ENCODE data around the gene SLCO2A1.

SLCO2A1 gene

DNA sequence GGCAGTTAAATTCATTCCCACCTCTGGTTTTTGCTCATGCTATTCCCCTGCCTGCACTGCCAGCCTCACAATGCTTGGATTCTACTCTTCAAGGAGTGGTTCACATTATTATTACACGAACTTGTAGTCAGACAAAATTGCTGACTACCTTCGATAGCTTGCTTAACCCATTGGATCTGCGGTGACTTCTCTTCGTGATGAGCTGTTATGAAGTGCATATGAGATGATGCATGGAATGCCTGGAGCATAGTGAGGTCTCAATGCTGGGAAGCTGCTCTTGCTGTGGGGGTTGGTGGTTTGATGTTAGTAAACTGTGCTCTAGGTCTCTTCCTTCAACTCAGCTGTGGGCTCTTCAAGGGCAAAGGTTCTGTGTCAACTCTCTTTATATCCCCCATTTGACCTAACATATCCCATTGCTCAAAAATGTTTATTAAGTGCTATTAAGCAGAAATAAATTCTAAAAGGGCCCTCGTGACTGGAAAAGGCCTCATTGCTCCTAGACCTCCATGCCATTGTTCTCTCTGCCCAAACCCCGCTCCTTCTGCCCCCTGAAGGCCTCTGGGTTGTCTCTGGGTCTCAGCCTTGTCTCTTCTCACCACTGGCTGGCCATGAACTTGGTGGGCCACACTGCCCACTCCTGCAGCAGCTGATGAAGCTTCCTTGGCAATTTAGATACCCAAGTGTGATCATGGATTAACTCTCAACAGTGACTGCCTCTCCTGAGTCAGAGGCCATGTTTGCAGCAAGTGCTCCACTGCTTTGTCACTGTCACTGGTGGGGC, 4.5 kb upstream of the SLCO2A1 start:
- Mint-ChIP-seq H3K4me1 (ENCODE audit: low read depth) (peaks cover 4% of the 10 kb centered on the region), H3K36me3 (ENCODE audit: low read depth) (no peaks in the 10 kb centered on the region), H3K9me3 (no peaks in the 10 kb centered on the region), H3K27ac (no peak overlapping the region), H3K4me3 (no peak overlapping the region), H3K27me3 (peaks cover 32% of the 10 kb centered on the region)
- intact Hi-C loops (cut with micrococcal nuclease) = no loop called here

DNA sequence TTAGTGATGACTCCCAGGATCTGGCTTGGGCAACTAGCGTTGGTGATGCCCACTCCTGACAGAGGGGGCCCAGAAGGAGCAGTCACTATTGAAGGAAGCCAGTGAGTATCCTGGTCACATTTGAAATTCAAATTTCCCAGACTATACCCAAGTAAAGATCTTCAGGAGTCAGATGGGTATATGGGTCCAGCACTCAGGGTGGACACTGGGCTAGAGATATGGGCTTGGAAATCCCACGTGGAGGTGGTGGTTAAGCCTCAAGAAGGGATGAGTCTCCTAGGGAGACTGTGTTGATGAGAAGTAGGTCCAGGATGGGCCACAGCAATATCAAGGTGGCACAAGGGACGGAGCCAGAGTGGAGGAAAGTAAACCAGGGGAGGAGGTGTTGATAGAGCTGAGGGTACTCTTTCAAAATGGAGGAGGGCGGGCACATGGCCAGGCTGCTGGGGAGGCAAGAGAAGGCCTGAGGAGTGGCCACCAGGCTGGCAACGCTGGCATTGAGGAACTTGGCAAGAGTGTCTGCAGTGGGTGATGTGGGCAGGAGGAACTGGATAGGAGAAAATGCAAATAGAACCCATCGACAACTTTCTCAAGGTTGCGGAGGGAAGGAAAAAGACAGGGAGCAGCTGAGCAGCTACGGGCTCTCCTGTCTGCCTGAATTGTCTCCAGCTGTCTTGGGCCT, 3.7 kb upstream of the SLCO2A1 start:
- intact Hi-C loops (cut with micrococcal nuclease) = no loop called here

DNA sequence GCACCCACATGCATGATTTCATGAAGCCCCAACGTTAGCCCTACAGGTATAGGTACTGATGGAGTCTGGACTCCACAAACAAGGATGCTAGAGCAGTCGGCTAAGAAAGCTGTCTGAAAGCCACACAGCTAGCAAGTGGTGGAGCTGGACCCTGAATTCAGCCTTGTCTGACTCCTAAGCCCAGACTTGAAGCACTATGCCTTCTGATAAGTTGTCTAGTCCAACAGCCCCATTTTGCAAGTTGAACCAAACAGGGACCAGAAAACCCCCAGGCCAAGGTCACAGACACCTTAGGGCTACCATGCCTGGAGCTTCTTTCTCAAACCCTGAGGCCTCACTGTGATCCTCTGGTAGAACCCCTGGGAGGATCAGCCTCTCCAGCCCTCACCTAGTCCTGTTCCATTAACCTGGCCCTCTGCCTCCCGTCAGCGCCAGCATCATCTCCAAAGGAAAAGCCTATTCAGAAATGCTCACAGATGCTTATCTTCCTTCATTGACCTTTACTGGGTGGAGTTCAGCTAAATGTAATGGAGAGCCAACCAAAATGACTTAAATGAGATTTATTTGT, 1.7 kb upstream of the SLCO2A1 start:
- Mint-ChIP-seq H3K27ac (no peak overlapping the region), H3K27me3 (peaks cover 52% of the 10 kb centered on the region), H3K4me1 (ENCODE audit: low read depth) (peaks cover 5% of the 10 kb centered on the region)

More for the DNA sequence above, 3.7 kb upstream of the SLCO2A1 start:
- no peaks in the 10 kb centered on the region for H3K9me3 Mint-ChIP-seq
- no peak overlapping the region for H3K27ac Mint-ChIP-seq
- no peak overlapping the region for H3K4me3 Mint-ChIP-seq
- H3K27me3 Mint-ChIP-seq = peaks cover 39% of the 10 kb centered on the region
- H3K36me3 Mint-ChIP-seq (ENCODE audit: low read depth) = no peaks in the 10 kb centered on the region
- H3K4me1 Mint-ChIP-seq (ENCODE audit: low read depth) = peaks cover 5% of the 10 kb centered on the region

DNA sequence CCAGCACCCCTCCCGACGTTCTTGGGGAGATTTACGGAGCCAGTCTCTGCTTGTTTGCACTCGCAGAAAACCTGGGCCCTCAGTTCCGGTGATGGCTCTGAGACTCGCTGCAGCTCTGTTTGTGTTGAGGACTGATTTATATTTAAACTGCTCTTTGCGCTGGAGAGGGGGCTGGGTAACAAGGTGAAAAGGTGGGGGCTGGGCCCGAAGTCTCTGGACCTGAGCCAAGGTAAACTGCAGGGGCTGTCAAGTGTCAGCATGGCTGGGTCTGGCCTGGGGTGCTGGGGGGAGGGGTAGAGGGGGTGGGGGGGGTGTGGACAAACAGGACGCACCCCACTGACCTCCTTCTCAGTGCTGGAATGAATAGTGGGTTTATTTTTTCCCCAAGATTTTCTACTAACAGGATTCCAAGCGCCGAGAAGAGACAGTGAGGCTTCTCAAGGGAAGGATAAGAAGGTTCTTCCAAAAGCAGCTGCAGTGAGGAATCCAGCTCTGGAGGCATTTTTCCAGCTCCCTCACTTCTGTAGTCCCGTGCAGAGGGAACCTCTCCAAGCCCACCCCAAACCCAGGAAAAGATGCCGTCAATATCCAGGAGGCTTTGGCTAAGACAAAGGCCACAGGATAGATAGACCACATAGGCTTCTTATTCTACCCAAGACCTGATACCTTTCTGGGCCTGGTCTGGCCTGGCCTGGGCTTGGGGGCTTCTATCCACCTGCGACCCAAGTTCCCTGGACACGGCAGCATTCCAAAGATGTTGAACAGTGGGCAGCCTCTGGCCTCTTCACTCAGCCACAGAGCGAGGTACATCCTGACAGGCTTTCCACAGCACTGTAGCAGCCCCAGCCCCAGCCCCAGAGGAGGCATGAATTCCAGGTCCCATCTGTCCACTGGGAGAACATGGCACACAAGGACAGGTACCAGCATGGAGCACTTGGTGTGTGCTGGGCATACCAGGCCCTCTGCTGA, 938 bp upstream of the SLCO2A1 start:
- Mint-ChIP-seq H3K4me3 (no peak overlapping the region), H3K4me1 (ENCODE audit: low read depth) (peaks cover 5% of the 10 kb centered on the region), H3K27me3 (peaks cover 52% of the 10 kb centered on the region), H3K9me3 (no peaks in the 10 kb centered on the region), H3K27ac (no peak overlapping the region), H3K36me3 (ENCODE audit: low read depth) (no peaks in the 10 kb centered on the region)
- intact Hi-C loops (cut with micrococcal nuclease) = no loop called here

More for the DNA sequence above, 1.7 kb upstream of the SLCO2A1 start:
- Mint-ChIP-seq H3K9me3 (no peaks in the 10 kb centered on the region), H3K4me3 (no peak overlapping the region), H3K36me3 (ENCODE audit: low read depth) (no peaks in the 10 kb centered on the region)
- intact Hi-C loops (cut with micrococcal nuclease) = no loop called here

DNA sequence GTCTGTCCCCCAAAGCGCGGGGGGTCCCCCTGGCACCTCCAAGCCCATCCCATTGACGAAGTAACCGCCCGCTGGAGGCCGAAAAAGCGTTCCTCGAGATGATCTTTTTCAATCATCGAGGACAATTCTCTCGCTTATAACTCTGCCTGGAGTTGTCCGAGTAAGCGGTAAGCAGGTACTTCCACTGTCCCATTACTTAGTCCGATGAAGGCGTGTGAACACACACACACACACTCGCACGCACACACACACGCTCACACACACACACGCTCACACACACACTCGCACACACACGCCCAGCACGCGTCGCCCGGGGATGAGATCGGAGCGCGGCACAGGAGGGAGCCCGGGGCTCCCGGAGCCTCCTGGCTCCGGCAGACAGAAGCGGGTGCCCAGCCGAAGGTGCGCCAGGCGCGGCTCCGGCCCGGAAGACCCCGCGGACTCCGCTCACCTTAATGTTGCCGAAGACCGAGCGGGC, 430 bp downstream of the SLCO2A1 start:
- Mint-ChIP-seq H3K9me3 (no peaks in the 10 kb centered on the region), H3K4me3 (no peak overlapping the region), H3K36me3 (ENCODE audit: low read depth) (no peaks in the 10 kb centered on the region), H3K27me3 (peaks cover 52% of the 10 kb centered on the region), H3K4me1 (ENCODE audit: low read depth) (peaks cover 5% of the 10 kb centered on the region), H3K27ac (no peak overlapping the region)
- intact Hi-C loops (cut with micrococcal nuclease) = no loop called here

DNA sequence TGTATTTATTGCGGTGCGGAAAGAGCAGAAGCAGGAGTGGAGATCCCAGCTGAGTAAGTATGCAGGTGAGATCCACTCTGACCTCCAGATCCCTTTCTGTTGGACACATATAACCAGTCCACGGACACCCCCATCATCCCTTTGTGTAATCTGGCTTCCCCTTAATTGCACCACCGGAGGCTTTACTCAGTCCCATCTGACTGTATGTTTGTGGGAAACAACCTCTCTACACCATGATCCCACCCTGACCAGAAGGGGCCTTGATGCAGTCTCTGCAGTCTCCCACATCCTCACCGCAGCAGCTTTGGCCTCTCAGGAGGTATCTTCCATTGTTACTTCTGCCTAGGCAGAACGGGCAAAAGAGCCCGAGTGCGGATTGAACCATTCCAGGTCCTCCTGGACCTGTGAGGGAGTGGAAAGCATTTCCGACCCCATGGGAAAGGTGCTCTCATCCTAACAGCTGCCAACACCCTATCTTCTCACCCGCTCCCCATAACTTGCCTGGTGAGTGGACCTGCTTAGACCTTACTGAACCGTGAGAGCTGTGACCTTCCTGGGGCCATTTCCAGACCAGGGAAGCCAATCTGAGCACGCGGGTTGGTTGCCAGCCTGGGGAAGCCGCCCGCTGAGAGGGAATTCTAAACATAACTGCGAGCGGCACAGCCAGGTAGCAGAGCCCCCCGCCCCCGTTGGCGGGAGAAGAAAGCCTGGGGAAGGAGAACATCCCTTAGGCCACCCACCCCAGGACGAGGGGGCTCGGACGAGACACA, 1.1 kb downstream of the SLCO2A1 start:
- H3K27me3 Mint-ChIP-seq = peaks cover 52% of the 10 kb centered on the region
- no peak overlapping the region for H3K27ac Mint-ChIP-seq
- H3K4me1 Mint-ChIP-seq (ENCODE audit: low read depth) = peaks cover 5% of the 10 kb centered on the region
- no peaks in the 10 kb centered on the region for H3K9me3 Mint-ChIP-seq
- intact Hi-C loops (cut with micrococcal nuclease) = no loop called here
- H3K4me3 Mint-ChIP-seq = no peak overlapping the region
- H3K36me3 Mint-ChIP-seq (ENCODE audit: low read depth) = no peaks in the 10 kb centered on the region

DNA sequence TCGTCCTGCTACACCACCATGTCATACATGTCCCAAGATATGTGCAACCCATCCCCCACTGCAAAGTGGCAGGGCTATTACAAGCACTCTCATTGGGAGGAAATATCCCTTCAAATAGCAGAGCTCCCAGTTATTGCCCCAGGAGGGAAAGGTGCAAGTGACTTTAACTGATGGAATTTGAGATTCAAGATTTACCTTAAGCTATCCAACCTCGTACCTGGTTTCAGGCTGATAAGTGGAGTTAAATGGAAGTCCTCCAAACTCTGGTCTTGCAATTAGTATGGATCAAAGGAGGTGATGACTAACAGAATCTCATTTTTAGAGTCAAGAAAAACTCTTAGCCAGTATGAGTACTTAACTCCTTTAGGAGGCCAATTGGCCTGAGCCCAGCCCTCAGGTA, 2.1 kb downstream of the SLCO2A1 start:
- Mint-ChIP-seq H3K36me3 (ENCODE audit: low read depth) (no peaks in the 10 kb centered on the region), H3K27ac (no peak overlapping the region), H3K9me3 (no peaks in the 10 kb centered on the region), H3K4me1 (ENCODE audit: low read depth) (peaks cover 5% of the 10 kb centered on the region), H3K4me3 (no peak overlapping the region), H3K27me3 (peaks cover 48% of the 10 kb centered on the region)
- intact Hi-C loops (cut with micrococcal nuclease) = no loop called here

DNA sequence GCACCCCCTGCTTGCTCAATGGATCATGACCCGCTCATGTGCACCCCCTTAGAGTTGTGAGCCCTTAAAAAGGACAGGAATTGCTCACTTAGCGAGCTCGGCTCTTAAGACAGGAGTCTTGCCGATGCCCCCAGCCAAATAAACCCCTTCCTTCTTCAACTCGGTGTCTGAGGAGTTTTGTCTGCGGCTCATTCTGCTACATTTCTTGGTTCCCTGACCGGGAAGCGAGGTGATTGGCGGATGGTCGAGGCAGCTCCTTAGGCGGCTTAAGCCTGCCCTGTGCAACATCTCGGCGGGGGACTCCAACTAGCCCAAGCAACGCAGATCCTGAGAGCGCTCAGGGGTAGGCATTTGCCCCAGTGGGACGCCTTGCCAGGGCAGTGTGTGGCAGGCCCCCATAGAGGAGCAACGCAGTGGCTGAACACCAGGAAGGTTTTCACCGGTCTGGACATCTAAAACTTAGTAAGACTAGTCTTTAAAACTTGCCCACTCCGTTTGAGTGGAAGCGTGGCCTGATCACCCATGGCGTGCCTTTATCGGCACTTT, 9.5 kb downstream of the SLCO2A1 start:
- no peak overlapping the region for H3K4me3 Mint-ChIP-seq
- intact Hi-C loops (cut with micrococcal nuclease) = no loop called here
- H3K4me1 Mint-ChIP-seq (ENCODE audit: low read depth) = no peaks in the 10 kb centered on the region
- H3K27ac Mint-ChIP-seq = no peak overlapping the region
- no peaks in the 10 kb centered on the region for H3K9me3 Mint-ChIP-seq
- H3K36me3 Mint-ChIP-seq (ENCODE audit: low read depth) = no peaks in the 10 kb centered on the region
- H3K27me3 Mint-ChIP-seq = peaks cover 2% of the 10 kb centered on the region

DNA sequence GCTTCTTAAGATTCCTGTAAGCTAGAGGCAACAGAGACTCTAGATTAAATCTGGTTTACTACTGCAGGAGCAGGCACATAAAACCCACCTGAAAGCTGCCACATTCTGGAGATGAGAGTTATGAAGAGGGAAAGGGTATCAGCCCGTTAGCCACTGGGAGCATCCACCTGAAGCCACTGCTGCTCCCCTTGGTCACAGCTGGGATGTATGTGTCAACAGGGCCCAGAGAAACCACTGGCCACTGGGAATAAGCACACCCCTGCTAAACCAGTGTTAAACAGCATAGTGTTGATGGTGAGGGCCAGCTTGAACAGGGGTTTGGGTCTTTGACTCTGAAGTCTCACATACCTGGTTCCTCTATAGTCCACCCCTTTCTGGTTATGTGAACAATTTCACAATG, 10.9 kb downstream of the SLCO2A1 start:
- Mint-ChIP-seq H3K4me1 (ENCODE audit: low read depth) (no peaks in the 10 kb centered on the region), H3K27me3 (peaks cover 2% of the 10 kb centered on the region), H3K9me3 (no peaks in the 10 kb centered on the region), H3K4me3 (no peak overlapping the region), H3K27ac (no peak overlapping the region), H3K36me3 (ENCODE audit: low read depth) (no peaks in the 10 kb centered on the region)
- intact Hi-C loops (cut with micrococcal nuclease) = no loop called here

DNA sequence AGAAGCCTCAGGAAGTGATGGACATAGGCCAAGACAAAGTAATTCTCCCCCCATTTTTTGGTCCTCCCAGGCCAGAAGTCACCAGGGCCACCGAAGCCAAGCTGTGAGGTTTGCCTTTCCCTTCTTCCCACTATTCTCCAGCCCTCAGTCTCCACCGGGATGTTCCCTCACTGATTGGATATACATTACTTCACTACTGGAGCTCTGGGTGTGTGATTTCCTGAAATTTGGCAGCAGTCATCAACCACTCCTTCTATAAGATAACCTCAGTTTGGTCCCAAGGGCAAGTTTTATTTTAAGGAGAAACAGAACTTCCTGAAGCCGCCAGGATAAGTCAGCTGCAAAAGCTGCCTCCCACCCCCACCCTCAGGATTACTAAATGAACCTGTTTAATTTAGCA, 11.3 kb downstream of the SLCO2A1 start:
- H3K36me3 Mint-ChIP-seq (ENCODE audit: low read depth) = no peaks in the 10 kb centered on the region
- peaks cover 2% of the 10 kb centered on the region for H3K27me3 Mint-ChIP-seq
- intact Hi-C loops (cut with micrococcal nuclease) = no loop called here
- H3K4me1 Mint-ChIP-seq (ENCODE audit: low read depth) = no peaks in the 10 kb centered on the region
- no peak overlapping the region for H3K4me3 Mint-ChIP-seq
- no peak overlapping the region for H3K27ac Mint-ChIP-seq
- no peaks in the 10 kb centered on the region for H3K9me3 Mint-ChIP-seq

DNA sequence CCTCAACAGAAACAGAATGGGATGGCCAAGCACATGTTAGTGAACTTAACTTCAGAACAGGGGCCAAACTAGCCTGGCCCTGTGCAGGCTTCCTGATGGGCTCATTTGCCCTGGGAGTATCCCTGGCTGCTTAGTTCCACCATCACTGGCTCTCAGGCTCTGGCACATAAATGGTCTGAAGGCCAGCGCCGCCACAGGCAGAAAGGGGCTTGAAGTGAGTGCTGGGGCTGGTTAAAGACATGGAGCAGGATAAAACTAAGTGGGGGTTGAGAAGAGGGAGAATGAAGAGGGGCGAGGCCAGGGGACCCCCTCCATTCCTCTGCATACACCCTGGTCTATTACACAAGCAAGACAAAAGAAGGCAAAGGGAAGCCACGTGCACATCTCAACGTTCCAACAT, 12.2 kb downstream of the SLCO2A1 start:
- Mint-ChIP-seq H3K4me3 (no peak overlapping the region), H3K9me3 (no peaks in the 10 kb centered on the region), H3K36me3 (ENCODE audit: low read depth) (no peaks in the 10 kb centered on the region), H3K27me3 (no peaks in the 10 kb centered on the region), H3K27ac (no peak overlapping the region), H3K4me1 (ENCODE audit: low read depth) (no peaks in the 10 kb centered on the region)
- intact Hi-C loops (cut with micrococcal nuclease) = no loop called here

DNA sequence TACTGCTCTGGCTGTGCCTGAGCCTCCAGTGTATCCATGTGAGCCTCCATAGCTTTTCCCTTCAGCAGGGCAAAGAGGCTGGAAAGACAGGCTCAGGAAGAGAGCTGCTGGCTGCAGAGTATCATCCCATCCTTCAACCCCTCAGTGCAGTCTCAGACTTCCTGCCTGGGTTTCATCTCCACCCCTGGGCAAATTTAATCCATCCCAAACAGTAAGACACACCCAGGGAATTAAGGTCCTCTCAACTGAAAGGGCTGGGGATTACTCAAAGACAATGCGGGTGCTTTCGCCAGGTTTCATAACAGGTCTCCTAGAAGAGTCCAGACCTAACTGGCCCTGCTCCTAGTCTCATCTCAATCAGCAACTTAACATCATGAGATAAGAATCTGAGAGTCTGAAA, 15.5 kb downstream of the SLCO2A1 start:
- H3K4me1 Mint-ChIP-seq (ENCODE audit: low read depth) = no peaks in the 10 kb centered on the region
- H3K27ac Mint-ChIP-seq = no peak overlapping the region
- H3K27me3 Mint-ChIP-seq = no peaks in the 10 kb centered on the region
- intact Hi-C loops (cut with micrococcal nuclease) = no loop called here
- H3K4me3 Mint-ChIP-seq = no peak overlapping the region
- no peaks in the 10 kb centered on the region for H3K9me3 Mint-ChIP-seq
- no peaks in the 10 kb centered on the region for H3K36me3 Mint-ChIP-seq (ENCODE audit: low read depth)

DNA sequence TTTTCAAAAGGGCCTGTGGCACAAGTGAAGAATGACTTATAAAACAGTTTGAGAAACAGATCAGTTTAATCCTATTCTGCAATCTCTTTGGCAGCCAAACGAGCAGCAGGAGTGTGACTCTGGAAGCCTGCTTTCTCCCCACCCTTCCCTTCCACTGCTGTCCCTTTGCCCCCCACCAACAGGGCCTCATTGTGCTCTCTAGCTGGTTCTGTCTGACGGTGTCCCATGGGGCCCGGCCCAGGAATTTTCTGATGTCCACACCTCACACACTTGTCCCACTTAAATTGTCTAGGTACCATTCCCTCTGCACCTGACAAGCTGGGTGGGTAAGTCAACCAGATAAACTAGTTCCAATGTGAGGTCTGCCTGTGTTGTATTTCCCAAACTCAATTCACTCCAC, 16.4 kb downstream of the SLCO2A1 start:
- Mint-ChIP-seq H3K9me3 (no peaks in the 10 kb centered on the region), H3K4me3 (no peak overlapping the region), H3K27ac (no peak overlapping the region), H3K27me3 (no peaks in the 10 kb centered on the region), H3K4me1 (ENCODE audit: low read depth) (no peaks in the 10 kb centered on the region), H3K36me3 (ENCODE audit: low read depth) (no peaks in the 10 kb centered on the region)
- intact Hi-C loops (cut with micrococcal nuclease) = no loop called here
